HG03442 (cell line): Measurements from ENCODE around the gene PIGN.

Experiments
- ATAC-seq: cut with Tn5 transposase; IDR thresholded peaks from one replicate; pipeline ENCODE4 v1.9.1; 2021; ENCODE audit warnings: mild to moderate bottlenecking, moderate library complexity; ENCODE audit not compliant: unreplicated experiment

Gene PIGN

DNA sequence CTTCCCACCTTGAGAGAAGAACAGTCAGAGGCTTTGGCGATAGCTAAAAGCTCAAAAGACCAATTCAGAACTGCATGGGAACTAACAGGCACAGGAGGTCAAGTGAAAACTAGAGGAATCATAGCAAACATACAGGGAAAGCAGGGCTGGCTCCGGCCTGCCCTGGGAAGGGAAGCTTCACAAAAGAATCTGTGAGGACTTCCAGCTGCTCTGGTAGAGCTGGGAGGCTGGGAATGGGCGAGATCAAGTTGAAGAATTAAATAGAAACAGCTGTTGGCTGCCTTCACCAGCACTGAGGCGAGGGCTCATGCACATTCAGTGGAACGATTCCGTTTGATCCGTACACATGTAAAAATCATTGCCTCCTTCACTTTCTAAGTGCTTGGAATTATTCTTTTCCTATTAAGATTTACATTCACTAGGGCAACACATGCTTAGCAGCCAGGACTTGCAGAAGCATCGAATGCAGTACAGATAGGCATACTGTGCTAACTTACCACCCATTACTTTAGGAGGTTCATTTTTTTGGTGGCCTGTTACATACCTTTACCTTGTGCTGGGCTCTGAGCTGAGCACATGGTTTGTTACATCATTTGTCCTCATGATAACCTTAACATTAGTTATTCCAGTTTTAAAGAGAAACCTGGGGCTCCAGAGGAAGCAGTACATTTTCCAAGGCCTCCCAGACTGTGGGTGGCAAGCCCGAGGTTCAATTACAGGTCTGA is 168.7 kb downstream of the PIGN start:
- no peak for ATAC-seq

DNA sequence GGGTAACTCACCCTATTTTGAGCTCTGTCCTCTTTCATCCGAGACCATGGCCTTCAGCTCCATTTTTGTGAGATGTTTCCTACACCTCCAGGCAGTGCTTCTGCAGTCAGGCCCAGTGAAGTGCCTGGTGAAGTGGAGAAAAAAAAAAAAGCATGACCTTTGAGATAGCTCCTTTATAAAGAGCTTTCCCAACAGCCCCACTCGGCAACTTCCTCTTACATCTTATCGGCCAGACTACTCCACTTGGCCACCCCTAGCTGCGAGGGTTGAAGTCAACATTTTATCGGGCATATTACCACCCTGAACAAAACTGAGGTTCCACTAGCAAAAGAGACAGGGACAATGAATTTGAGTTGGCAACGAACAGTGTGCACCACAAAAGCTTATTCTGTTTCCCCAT is 169.2 kb downstream of the PIGN start:
- no peak for ATAC-seq

DNA sequence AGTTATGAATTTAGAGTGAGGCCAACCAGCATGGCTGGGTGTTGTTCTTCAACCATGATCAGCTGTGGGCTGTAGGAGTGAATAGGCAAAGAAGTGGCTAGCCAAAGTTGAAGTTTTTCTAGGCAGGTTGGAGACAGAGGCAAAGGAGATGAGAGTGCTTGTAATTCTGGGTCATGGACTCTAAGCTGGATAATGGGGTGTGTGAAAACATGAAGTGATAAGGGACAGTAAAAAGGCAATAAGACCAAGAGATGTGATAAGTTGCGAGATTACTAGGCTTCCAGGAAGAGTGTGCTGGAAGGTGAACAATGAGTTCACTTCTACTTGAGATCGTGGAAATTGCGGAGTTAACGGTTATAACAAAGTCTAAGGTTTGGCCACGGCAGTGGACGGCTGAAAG is 175.4 kb downstream of the PIGN start:
- ATAC-seq, result no peak

DNA sequence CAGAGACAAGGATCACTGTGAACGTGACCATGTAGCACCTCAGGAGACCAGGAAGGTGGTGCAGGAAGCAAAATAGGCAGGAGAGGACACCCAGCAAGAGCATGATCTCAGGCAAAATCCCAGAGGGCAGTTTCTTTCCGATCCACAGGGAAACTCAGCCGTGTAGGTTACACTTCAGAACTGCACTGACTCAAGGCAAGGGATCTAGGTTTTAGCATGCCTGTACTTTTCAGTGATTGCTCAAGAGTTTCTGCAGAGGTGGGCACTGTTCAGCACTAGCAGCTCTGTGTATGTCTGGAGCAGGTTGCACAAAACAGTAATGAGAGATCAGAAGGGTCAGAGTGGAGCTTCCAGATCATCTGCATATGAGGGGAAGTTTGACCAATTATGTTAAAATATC is 177.3 kb downstream of the PIGN start:
- ATAC-seq, result no peak

DNA sequence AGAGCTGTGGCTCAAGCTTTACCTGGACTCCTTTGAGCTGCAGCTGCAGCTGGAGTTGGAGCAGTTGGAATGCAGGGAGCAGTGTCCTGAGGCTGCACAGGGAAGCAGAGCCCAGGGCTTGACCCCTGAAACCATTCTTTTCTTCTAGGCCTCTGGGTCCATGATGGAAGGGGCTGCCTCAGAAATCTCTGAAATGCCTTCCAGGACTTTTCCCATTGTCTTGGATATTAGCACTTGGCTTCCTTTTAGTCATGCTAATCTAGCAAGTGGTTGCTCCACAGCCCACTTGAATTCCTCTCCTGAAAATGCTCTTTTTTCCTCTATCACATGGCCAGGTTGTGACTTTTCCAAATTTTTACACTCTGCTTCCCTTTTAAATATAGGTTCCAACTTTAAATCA is 185.5 kb downstream of the PIGN start:
- no peak for ATAC-seq

DNA sequence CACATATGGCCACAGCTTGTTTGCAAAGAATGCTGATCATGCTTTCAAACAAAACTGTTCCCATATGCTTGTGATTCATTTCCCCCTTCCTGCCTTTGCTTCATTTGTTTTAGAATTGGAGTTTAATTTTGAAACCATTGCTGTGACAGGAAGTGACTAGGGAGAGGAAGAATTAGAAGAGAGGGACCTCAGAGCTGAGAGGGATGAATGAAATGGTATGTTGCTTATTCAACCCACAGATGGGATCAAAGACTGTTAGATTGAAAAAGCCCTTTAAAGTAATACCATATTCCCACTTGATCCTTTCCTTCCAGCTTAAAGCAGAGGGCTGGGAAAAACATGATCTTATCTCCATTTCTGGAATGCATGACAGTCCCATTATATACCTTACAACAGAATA is 187.9 kb downstream of the PIGN start:
- ATAC-seq, result no peak

DNA sequence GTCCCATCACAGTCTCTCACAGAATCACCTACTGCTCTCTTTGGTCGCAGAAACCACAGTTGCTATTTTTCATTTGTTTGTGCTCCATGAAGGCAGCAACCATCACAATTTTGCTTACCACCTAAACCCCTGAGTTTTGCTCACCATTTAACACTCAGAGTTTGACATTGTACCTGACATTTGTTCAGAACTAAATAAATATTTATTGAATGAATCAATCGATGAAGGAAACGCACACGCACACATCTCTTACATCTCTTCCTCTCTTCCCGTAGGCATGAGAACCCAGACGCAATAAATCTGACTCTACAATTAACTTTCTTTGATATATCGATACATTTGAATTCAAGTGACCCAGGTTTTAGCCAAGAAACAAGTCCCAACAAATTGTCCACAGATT is 188.5 kb downstream of the PIGN start:
- no peak for ATAC-seq

DNA sequence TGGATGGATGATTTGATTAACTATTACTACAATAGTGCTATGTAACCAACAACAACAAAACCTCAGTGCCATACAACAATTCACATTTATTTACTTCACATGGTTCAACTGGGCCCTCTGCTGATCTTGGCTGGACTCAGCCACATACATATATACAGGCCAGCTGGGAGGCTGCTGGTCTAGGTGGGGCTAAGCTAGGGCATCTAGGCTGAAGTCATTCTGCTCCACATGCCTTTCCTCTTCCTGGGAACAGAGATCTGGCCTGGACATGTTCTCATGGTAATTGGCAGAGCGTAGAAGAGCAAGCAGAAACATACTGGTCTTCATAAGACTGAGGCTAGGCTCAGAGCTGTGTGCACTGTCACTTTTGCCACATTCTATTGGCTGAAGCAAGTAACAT is 191.2 kb downstream of the PIGN start:
- ATAC-seq, result no peak

DNA sequence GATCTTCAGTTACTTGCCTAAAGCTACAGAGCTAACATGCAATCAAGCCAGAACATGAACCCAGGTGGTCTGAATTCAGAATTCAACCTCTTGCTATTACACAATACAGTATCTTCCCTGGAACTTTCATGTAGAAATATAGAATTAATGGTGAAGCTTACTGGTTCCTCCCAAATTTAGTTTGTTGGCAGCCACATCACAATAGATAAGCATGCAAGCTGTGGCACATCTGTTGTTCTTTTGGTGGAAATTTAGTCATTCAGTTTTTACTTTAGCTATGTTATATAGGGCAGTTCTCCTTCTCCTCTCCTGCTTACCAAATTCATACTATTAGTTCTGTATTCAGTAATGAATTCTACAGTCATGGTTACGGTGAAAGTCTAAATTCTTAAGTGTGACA is 193.0 kb downstream of the PIGN start:
- ATAC-seq, result no peak

DNA sequence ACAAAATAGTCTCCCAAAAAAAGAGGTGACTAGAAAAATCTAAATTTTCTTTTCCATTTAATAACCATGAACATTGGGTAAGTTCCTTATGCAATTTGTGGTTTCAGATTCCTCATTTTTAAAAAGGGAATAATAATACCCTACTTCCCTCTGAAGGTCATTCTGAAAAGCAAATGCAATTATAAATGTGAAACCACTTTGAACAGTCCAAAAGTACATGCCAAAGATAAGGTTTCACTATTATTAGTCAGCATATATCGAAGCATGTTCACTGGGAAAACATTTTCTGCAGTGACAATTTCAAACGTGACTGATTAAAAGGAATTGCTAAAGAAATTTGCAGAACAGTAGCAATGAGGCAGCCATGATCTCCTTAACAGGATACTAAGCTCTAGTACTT is 193.9 kb downstream of the PIGN start:
- no peak for ATAC-seq

DNA sequence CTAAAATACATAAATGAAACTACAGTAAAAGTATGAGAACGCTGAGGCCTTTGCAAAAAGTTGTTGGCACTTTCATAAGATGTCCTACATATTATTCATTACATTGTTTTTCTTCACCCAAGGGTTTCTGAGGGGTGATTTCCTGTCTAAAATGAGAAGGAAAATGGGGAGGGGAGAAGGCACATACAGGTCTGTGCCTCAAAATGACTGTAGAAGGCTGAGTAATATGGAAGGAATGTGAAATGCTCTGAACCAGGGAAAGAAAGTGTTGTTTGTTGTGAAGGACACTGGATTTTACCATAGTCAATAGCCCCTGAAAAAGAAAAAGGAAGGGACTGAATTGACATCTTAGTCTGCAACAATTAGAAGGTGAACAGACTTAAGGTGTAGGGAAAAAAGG is 194.6 kb downstream of the PIGN start:
- ATAC-seq, result no peak

DNA sequence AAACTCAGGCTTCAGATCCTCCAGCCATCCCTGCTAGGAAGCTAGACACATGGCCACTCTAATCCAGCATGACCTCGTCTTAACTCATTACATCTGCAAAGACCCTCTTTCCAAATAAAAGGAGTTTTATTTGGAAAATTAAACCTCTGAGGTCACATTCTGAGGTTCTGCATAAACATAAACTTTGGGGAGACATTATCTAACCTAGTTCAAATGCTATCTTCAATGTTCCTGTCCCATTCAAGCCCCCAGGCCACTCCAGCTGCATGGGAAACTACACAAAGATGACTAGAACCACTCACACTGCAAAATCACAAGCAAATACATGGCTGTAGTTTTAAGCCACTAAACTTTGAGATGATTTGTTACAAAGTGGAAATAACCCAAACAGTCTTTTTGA is 195.0 kb downstream of the PIGN start:
- no peak for ATAC-seq

DNA sequence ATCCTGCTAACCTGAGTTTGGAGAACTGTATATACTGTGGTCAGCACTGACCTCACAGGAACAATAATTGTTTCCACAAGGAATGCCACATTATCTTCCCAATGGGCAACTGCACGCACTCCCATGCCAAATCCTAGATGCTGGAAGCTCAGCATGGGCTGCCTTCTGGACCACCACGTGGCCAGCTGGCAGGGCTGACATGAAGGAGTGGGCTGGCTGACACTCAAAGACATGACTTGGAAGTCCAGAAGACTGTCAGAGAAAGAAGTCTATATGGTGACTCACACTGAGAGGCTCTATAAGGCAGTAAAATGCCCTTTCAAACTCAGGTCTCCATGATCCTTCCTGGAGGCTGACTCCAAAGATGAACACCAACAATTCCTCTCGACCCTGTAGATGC is 195.7 kb downstream of the PIGN start:
- ATAC-seq, result no peak
